SK-N-SH (cell line): ENCODE results near the gene PDE4D.

Experiments
- CHD2 ChIP-seq: fragments of 150-350 bp; IDR thresholded peaks from 2 replicates; pipeline ENCODE4 v1.6.1; 2018; ENCODE audit warnings: low read length; ENCODE audit not compliant: partially characterized antibody
- CTCF ChIP-seq: fragments of 200-600 bp; sonication (generic); IDR thresholded peaks from 2 replicates; pipeline ENCODE4 v1.6.1; 2017; ENCODE audit warnings: antibody characterized with exemption, mild to moderate bottlenecking, moderate library complexity
- EP300 ChIP-seq, 2 experiments: IDR thresholded peaks; 2 replicates each; pipeline versions ENCODE4 v1.4.0 to v1.6.1; 2012; ENCODE audit warnings: borderline replicate concordance in 1 of 2, low read depth in 1 of 2, low read length in 1 of 2
- GABPA ChIP-seq: IDR thresholded peaks from 2 replicates; pipeline ENCODE4 v1.4.0; 2012; ENCODE audit warnings: low read depth, mild to moderate bottlenecking
- GATA2 ChIP-seq: sonication (generic); formaldehyde crosslinking; IDR thresholded peaks from 2 replicates; pipeline ENCODE4 v1.5.0; 2020; ENCODE audit warnings: mild to moderate bottlenecking, missing genetic modification reagents
- MAX ChIP-seq: IDR thresholded peaks from 2 replicates; pipeline ENCODE4 v1.4.0; 2012; ENCODE audit warnings: low read depth
- MXI1 ChIP-seq: IDR thresholded peaks from 2 replicates; pipeline ENCODE4 v1.6.1; 2012; ENCODE audit warnings: mild to moderate bottlenecking, low read depth, low read length, improper control_type of control experiment
- NFIC ChIP-seq: IDR thresholded peaks from 2 replicates; pipeline ENCODE4 v1.4.0; 2012; ENCODE audit warnings: borderline replicate concordance
- NRF1 ChIP-seq: IDR thresholded peaks from 2 replicates; pipeline ENCODE4 v1.6.1; 2012; ENCODE audit warnings: low read depth, mild to moderate bottlenecking, low read length
- POLR2AphosphoS5 ChIP-seq: IDR thresholded peaks from 2 replicates; pipeline ENCODE4 v1.6.1; 2012; ENCODE audit warnings: low read depth, low read length
- TAF1 ChIP-seq: IDR thresholded peaks from 2 replicates; pipeline ENCODE4 v1.6.1; 2012; ENCODE audit warnings: low read depth, mild to moderate bottlenecking, low read length, moderate library complexity, borderline replicate concordance
- USF2 ChIP-seq: fragments of 150-350 bp; IDR thresholded peaks from 2 replicates; pipeline ENCODE4 v1.6.1; 2017; ENCODE audit warnings: antibody characterized with exemption, low read length, low read depth, borderline replicate concordance
- TF ChIP-seq, protein P1 (sequence below): IDR thresholded peaks from 2 replicates; pipeline ENCODE4 v1.6.1; 2012; ENCODE audit warnings: mild to moderate bottlenecking, low read depth, low read length, moderate library complexity
- TF ChIP-seq, protein P2 (sequence below): IDR thresholded peaks from 2 replicates; pipeline ENCODE4; 2012

DNA sequence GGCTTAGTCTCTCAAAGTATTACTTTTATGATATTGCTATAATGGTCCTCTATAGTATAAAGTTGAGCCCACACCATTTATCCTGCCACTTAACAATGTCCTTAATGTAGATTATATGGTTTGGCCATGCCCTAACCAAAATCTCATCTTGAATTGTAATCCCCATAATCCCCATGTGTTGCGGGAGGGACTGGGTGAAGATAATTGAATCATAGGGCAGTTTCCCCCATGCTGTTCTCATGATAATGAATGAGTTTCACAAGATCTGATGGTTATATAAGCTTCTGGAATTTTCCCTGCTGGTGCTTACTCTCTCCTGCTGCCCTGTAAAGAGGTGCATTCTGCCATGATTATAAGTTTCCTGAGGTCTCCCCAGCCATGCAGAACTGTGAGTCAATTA lies 811.8 kb downstream of the PDE4D start:
- no peak for TF ChIP-seq CTCF
- TF ChIP-seq CHD2, result no peak
- no peak for TF ChIP-seq MAX
- TF ChIP-seq EP300 (IDR thresholded peaks at IDR 0.05; ENCODE audit: borderline replicate concordance in 1 of 2, low read depth in 1 of 2, low read length in 1 of 2), result no peak
- TF ChIP-seq POLR2AphosphoS5, result no peak
- TF ChIP-seq NFIC, result no peak
- TF ChIP-seq TAF1, result no peak
- TF ChIP-seq, protein P1, sequence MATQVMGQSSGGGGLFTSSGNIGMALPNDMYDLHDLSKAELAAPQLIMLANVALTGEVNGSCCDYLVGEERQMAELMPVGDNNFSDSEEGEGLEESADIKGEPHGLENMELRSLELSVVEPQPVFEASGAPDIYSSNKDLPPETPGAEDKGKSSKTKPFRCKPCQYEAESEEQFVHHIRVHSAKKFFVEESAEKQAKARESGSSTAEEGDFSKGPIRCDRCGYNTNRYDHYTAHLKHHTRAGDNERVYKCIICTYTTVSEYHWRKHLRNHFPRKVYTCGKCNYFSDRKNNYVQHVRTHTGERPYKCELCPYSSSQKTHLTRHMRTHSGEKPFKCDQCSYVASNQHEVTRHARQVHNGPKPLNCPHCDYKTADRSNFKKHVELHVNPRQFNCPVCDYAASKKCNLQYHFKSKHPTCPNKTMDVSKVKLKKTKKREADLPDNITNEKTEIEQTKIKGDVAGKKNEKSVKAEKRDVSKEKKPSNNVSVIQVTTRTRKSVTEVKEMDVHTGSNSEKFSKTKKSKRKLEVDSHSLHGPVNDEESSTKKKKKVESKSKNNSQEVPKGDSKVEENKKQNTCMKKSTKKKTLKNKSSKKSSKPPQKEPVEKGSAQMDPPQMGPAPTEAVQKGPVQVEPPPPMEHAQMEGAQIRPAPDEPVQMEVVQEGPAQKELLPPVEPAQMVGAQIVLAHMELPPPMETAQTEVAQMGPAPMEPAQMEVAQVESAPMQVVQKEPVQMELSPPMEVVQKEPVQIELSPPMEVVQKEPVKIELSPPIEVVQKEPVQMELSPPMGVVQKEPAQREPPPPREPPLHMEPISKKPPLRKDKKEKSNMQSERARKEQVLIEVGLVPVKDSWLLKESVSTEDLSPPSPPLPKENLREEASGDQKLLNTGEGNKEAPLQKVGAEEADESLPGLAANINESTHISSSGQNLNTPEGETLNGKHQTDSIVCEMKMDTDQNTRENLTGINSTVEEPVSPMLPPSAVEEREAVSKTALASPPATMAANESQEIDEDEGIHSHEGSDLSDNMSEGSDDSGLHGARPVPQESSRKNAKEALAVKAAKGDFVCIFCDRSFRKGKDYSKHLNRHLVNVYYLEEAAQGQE, result no peak
- no peak for TF ChIP-seq GABPA
- no peak for TF ChIP-seq MXI1
- TF ChIP-seq, protein P2, sequence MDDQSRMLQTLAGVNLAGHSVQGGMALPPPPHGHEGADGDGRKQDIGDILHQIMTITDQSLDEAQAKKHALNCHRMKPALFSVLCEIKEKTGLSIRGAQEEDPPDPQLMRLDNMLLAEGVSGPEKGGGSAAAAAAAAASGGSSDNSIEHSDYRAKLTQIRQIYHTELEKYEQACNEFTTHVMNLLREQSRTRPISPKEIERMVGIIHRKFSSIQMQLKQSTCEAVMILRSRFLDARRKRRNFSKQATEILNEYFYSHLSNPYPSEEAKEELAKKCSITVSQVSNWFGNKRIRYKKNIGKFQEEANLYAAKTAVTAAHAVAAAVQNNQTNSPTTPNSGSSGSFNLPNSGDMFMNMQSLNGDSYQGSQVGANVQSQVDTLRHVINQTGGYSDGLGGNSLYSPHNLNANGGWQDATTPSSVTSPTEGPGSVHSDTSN, result no peak
- no peak for TF ChIP-seq NRF1
- TF ChIP-seq GATA2 (CRISPR knock-in tag), result no peak
- TF ChIP-seq USF2, result no peak
